B cell (primary cell): ENCODE data around the gene AUTS2. TPM values are rescaled to one million over a fixed set of nuclear protein-coding genes. Genes with fewer than 3 reads are reported as not detected.

Source experiments
- ATAC-seq: fragments of 200-7000 bp; cut with Tn5 transposase; one replicate; pipeline ENCODE4 v1.10.0; 2021; ENCODE audit warnings: low read depth, mild to moderate bottlenecking, moderate number of reproducible peaks, moderate library complexity
- CTCF ChIA-PET: fragments of 350-600 bp; sonication (Branson Sonifier 250); formaldehyde crosslinking; loops from one replicate; lab custom pipeline; 2021; ENCODE audit warnings: antibody characterized with exemption, inconsistent platforms; lab: Charles Lee
- POLR2A ChIA-PET: fragments of 350-600 bp; sonication (Branson Sonifier 250); formaldehyde crosslinking; loops from one replicate; lab custom pipeline; 2021; ENCODE audit warnings: antibody characterized with exemption; lab: Charles Lee
- DNase-seq: peaks from one replicate; pipeline ENCODE4 v3.0.0; 2013
- H2AFZ ChIP-seq: 2 replicates; pipeline ENCODE4 v1.6.1; 2012; ENCODE audit warnings: mild to moderate bottlenecking, low read depth, low read length; ENCODE audit not compliant: insufficient read depth, poor library complexity, severe bottlenecking
- H3K27ac ChIP-seq, 2 donors: 1 replicate in 1 of 2; 2 replicates in 1 of 2; pipeline ENCODE4 v1.5.1; 2012 to 2013; ENCODE audit warnings: low read length in 2 of 2, mild to moderate bottlenecking in 2 of 2, moderate library complexity in 1 of 2
- H3K27me3 ChIP-seq, 4 experiments: fragments of 200-600 bp in 1 of 4; sonication (generic) in 1 of 4; replicated peaks in 1 of 4; 1 replicate in 2 of 4; 2 replicates in 2 of 4; pipeline versions ENCODE4 v1.6.1 to v1.7.0; 2013 to 2016; ENCODE audit warnings: low read length in 3 of 4, mild to moderate bottlenecking in 2 of 4, mixed read lengths in 1 of 4, moderate library complexity in 1 of 4; ENCODE audit not compliant: insufficient read depth in 4 of 4, control insufficient read depth in 3 of 4; ENCODE audit errors: control extremely low read depth in 1 of 4
- H3K36me3 ChIP-seq, 2 experiments: replicated peaks in 1 of 2; 1 replicate in 1 of 2; 2 replicates in 1 of 2; pipeline versions ENCODE4 v1.6.1 to v1.7.1; 2013; ENCODE audit warnings: low read length in 1 of 2; ENCODE audit not compliant: insufficient read depth in 2 of 2, control insufficient read depth in 1 of 2; ENCODE audit errors: control extremely low read depth in 1 of 2, extremely low read depth in 1 of 2
- H3K4me1 ChIP-seq, 2 donors: fragments of 200-600 bp in 1 of 2; sonication (generic) in 1 of 2; 1 replicate in 1 of 2; 2 replicates in 1 of 2; pipeline versions ENCODE4 v1.5.1 to v1.6.1; 2013 to 2017; ENCODE audit warnings: low read length in 2 of 2; ENCODE audit not compliant: control insufficient read depth in 2 of 2, insufficient read depth in 2 of 2
- H3K4me2 ChIP-seq: replicated peaks from 2 replicates; pipeline ENCODE3; 2012; ENCODE audit warnings: mild to moderate bottlenecking, low read depth, low read length; ENCODE audit not compliant: poor library complexity, severe bottlenecking
- H3K4me3 ChIP-seq, 5 experiments: fragments of 200-600 bp in 1 of 5; sonication (generic) in 1 of 5; 1 replicate in 3 of 5; 2 replicates in 2 of 5; pipeline versions ENCODE4 v1.5.1 to v1.7.0; 2011 to 2016; ENCODE audit warnings: low read length in 4 of 5, mild to moderate bottlenecking in 4 of 5, low read depth in 2 of 5, control low read depth in 1 of 5, moderate library complexity in 1 of 5; ENCODE audit not compliant: insufficient read depth in 1 of 5; ENCODE audit errors: control extremely low read depth in 1 of 5, extremely low read depth in 1 of 5
- H3K79me2 ChIP-seq: fragments of 200-600 bp; sonication (generic); one replicate; pipeline ENCODE4 v1.6.0; 2016; ENCODE audit warnings: low read length; ENCODE audit not compliant: control insufficient read depth, insufficient read depth
- H3K9ac ChIP-seq: fragments of 200-600 bp; sonication (generic); 2 replicates; pipeline ENCODE4 v1.6.1; 2017; ENCODE audit warnings: mild to moderate bottlenecking, low read length, moderate library complexity
- H3K9me3 ChIP-seq, 3 donors: one replicate each; pipeline versions ENCODE4 v1.6.1 to v1.7.1; 2013; ENCODE audit warnings: low read length in 2 of 3; ENCODE audit not compliant: control insufficient read depth in 2 of 3, insufficient read depth in 1 of 3; ENCODE audit errors: control extremely low read depth in 1 of 3
- H4K20me1 ChIP-seq: 2 replicates; pipeline ENCODE4 v1.6.0; 2012; ENCODE audit warnings: mild to moderate bottlenecking, low read length; ENCODE audit not compliant: insufficient read depth, control insufficient read depth, poor library complexity, severe bottlenecking
- H3K27ac Mint-ChIP-seq: one replicate; pipeline ENCODE4 v1.8.0; 2021; ENCODE audit warnings: mixed read lengths
- H3K27me3 Mint-ChIP-seq: one replicate; pipeline ENCODE4 v1.8.0; 2021; ENCODE audit warnings: mixed read lengths
- H3K4me1 Mint-ChIP-seq: one replicate; pipeline ENCODE4 v1.8.0; 2021; ENCODE audit warnings: mixed read lengths
- H3K4me3 Mint-ChIP-seq: one replicate; pipeline ENCODE4 v1.8.0; 2021; ENCODE audit warnings: mixed read lengths
- H3K9me3 Mint-ChIP-seq: one replicate; pipeline ENCODE4 v1.8.0; 2022; ENCODE audit warnings: mixed read lengths; ENCODE audit not compliant: insufficient read depth
- CTCF ChIP-seq: fragments of 200-600 bp; IDR thresholded peaks from one replicate; pipeline ENCODE4 v1.8.0; 2022; ENCODE audit warnings: antibody characterized with exemption, mild to moderate bottlenecking
- EZH2 ChIP-seq: IDR thresholded peaks from 2 replicates; pipeline ENCODE4 v1.6.1; 2012; ENCODE audit warnings: borderline replicate concordance, low read depth, mild to moderate bottlenecking, moderate library complexity, low read length; ENCODE audit not compliant: insufficient read depth, poor library complexity, severe bottlenecking
- WGBS: methylation state at CpG from one replicate; pipeline ENCODE4 v1.1.5; 2013; ENCODE audit warnings: missing lambda C conversion rate; ENCODE audit not compliant: insufficient coverage; 5-methylcytosine and 5-hydroxymethylcytosine counted together
- intact Hi-C: fragments of 100-400 bp; cut with micrococcal nuclease; formaldehyde crosslinking; loops from one replicate; pipeline ENCODE4 v1.10.0; 2022
- polyA plus RNA-seq: library from polyadenylated mRNA; depleted of rRNA; stranded (reverse); fragments of >200 nt; gene quantifications from 2 replicates; pipeline ENCODE4 v1.2.3, GENCODE V29; 2012
- total RNA-seq, 2 donors: library from RNA; stranded (reverse); fragments of 120-200 nt in 1 of 2; gene quantifications; 1 replicate in 1 of 2; 2 replicates in 1 of 2; pipeline versions ENCODE4 v1.2.3 to v1.2.4, GENCODE V29; 2013 to 2022

The AUTS2 gene
- total and polyA plus RNA-seq, 2 donors (not counting 1 experiment from before 2014, with no cell fraction given) = 22.3 to 35.0 TPM

GRCh38 chr7:70527520-70528115, 929.3 kb downstream of the AUTS2 start:
- no peak for TF ChIP-seq CTCF
- no peak for TF ChIP-seq EZH2
- no CpG with 5 or more reads among the region's 3 CpGs for WGBS
- H3K4me2 ChIP-seq = no peak overlapping the region
- Mint-ChIP-seq H3K4me1 (no peaks in the 10 kb centered on the region), H3K27me3 (no peaks in the 10 kb centered on the region), H3K4me3 (no peak overlapping the region), H3K27ac (no peak overlapping the region), H3K9me3 (no peaks in the 10 kb centered on the region)
- H3K4me1 ChIP-seq = no peaks in the 10 kb centered on the region
- H3K36me3 ChIP-seq = peaks cover 0 to 7% of the 10 kb centered on the region in 2 experiments
- no peak overlapping the region for H3K27ac ChIP-seq
- H3K9ac ChIP-seq = no peak overlapping the region
- no peak overlapping the region for H3K4me3 ChIP-seq
- peaks cover 0 to 7% (median 0%) of the 10 kb centered on the region in 3 donors for H3K9me3 ChIP-seq
- no peak overlapping the region for H2AFZ ChIP-seq
- ChIA-PET CTCF (no interaction called here), POLR2A (no interaction called here)
- H4K20me1 ChIP-seq = no peaks in the 10 kb centered on the region
- no peak for ATAC-seq
- no peaks in the 10 kb centered on the region for H3K27me3 ChIP-seq
- intact Hi-C loops = no loop called here
- H3K79me2 ChIP-seq = no peaks in the 10 kb centered on the region
- DNase-seq = no peak

- H3K27ac Mint-ChIP-seq = no peak overlapping the region
- Histone ChIP-seq H3K79me2 (no peaks in the 10 kb centered on the region), H3K36me3 (peaks cover 0 to 7% of the 10 kb centered on the region in 2 experiments), H3K4me1 (no peaks in the 10 kb centered on the region), H3K27me3 (no peaks in the 10 kb centered on the region), H3K4me3 (no peak overlapping the region), H3K9ac (no peak overlapping the region), H4K20me1 (no peaks in the 10 kb centered on the region), H3K4me2 (no peak overlapping the region), H3K27ac (no peak overlapping the region), H2AFZ (no peak overlapping the region), H3K9me3 (peaks cover 0 to 7% (median 0%) of the 10 kb centered on the region in 3 donors)
- DNase-seq (no peak), ATAC-seq (no peak)
- ChIA-PET POLR2A (no interaction called here), CTCF (no interaction called here)
- H3K9me3 Mint-ChIP-seq = no peaks in the 10 kb centered on the region
- intact Hi-C loops = no loop called here
- no peaks in the 10 kb centered on the region for H3K4me1 Mint-ChIP-seq
- WGBS = 94% methylated on average over 5 of the region's 5 CpGs
- no peaks in the 10 kb centered on the region for H3K27me3 Mint-ChIP-seq
- H3K4me3 Mint-ChIP-seq = no peak overlapping the region
- TF ChIP-seq EZH2 = no peak
- TF ChIP-seq CTCF = no peak
Observed at GRCh38 chr7:70529436-70529835, 931.2 kb downstream of the AUTS2 start.
